IPS-15b (cell line): Measurements from ENCODE around the gene CRLF1.
A peak's percentile ranks its signal among the peaks of the same experiment; 100 is the strongest.

Experiments
- H3K27me3 ChIP-seq: one replicate; pipeline ENCODE4 v1.6.1; 2013; ENCODE audit warnings: low read length; ENCODE audit not compliant: control insufficient read depth, insufficient read depth
- H3K36me3 ChIP-seq: one replicate; pipeline ENCODE4 v1.6.1; 2013; ENCODE audit warnings: low read length; ENCODE audit not compliant: control insufficient read depth, insufficient read depth
- H3K4me1 ChIP-seq: one replicate; pipeline ENCODE4 v1.6.1; 2013; ENCODE audit warnings: mild to moderate bottlenecking, low read length; ENCODE audit not compliant: control insufficient read depth, insufficient read depth
- H3K4me3 ChIP-seq: one replicate; pipeline ENCODE4 v1.5.1; 2013; ENCODE audit warnings: low read depth, low read length
- H3K9ac ChIP-seq: one replicate; pipeline ENCODE4 v1.6.1; 2013; ENCODE audit warnings: low read depth, mild to moderate bottlenecking, low read length
- H3K9me3 ChIP-seq: one replicate; pipeline ENCODE4 v1.6.1; 2013; ENCODE audit warnings: mild to moderate bottlenecking, low read length; ENCODE audit not compliant: control insufficient read depth, insufficient read depth

Gene CRLF1

DNA sequence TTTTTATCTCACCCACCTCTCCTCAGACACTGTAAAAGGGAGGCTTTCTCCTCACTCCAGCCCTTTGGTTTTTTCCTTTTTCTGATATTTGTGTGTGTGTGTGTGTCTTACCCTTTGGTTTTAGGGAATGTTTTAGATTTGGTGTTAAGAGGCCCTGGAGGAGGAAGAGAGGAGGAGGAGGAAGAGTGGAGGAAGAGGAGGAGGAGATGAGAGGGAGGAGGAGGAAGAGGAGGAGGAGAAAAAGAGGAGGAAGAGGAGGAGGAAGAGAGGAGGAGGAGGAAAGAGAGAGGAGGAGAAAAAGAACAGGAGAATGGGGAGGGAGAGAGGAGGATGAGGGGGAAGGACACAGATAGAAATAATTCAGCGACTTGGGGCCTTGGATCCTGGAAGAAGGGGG, 40.8 kb upstream of the CRLF1 start:
- no peaks in the 10 kb centered on the region for H3K27me3 ChIP-seq
- H3K4me1 ChIP-seq, result peaks cover 14% of the 10 kb centered on the region
- H3K36me3 ChIP-seq, result peaks cover 3% of the 10 kb centered on the region
- H3K9me3 ChIP-seq, result no peaks in the 10 kb centered on the region
- H3K9ac ChIP-seq, result no peak overlapping the region
- H3K4me3 ChIP-seq, result no peak overlapping the region

DNA sequence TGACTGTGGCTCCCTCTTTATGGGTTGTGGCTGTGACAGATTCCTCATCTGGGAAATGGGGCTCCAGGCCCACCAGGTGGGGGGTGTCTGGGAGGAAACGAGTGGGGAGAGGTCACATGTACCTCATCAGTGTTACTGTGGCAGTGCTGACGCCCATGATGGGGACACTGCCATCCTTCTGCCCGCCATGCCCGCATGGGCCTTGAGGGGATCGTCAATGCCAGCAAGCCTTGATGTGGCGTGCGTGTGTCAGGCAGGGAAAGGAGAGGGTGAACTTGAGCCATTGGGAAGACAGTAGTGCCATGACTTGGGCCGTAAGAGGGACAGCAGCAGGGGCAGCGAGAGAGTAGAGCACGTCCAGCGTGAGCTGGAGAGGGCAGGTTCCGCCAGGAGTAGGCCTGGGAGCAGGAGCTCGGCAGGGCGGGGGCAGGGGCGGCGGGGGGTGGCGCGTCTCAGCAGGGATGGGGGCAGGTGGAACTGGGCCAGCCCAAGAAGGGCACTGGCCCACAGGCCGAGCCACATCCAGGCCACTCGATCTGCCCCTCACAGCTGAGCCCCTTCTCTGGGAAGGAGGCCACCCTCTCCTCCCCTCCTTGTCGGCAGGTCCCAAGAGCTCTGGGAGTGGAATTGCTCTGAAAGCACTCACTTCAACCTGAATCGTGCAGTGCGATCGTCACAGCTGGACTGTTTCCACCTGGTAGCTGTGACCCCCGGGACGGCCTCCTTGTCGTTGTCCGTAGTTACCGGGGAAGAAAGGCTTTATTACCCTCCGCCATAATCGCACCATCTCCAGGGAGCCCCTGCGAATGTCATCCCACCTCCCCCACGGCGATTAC, 40.2 kb upstream of the CRLF1 start:
- Histone ChIP-seq H3K4me3 (no peak overlapping the region), H3K27me3 (no peaks in the 10 kb centered on the region), H3K9me3 (no peaks in the 10 kb centered on the region), H3K9ac (no peak overlapping the region), H3K4me1 (peaks cover 14% of the 10 kb centered on the region), H3K36me3 (peaks cover 3% of the 10 kb centered on the region)

DNA sequence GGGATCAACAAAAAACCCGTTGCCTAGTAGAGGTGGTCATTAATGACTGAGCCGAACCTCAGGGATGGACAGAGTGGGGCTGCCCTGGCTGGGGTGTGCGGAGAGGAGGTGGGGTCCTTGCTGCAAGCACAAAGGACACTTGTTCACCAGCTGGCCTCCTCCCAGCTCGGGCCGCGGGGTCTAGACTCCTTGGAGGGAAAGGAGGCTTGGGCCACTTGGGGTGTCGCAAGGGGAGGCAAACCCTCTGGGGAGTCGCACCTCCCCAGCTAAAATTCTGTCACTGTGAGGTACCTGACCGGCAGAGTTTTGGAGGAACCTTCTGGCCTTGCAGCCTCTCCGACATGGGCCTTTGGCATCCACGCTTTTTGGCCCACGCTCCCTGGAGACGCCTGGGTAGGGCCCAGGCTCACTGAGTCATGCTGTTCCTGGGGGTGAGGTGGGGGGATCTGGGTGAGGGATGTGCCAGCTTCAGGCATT, 38.5 kb upstream of the CRLF1 start:
- Histone ChIP-seq H3K9ac (no peak overlapping the region), H3K36me3 (peaks cover 3% of the 10 kb centered on the region), H3K4me1 (peaks cover 12% of the 10 kb centered on the region), H3K4me3 (no peak overlapping the region), H3K27me3 (no peaks in the 10 kb centered on the region), H3K9me3 (no peaks in the 10 kb centered on the region)

DNA sequence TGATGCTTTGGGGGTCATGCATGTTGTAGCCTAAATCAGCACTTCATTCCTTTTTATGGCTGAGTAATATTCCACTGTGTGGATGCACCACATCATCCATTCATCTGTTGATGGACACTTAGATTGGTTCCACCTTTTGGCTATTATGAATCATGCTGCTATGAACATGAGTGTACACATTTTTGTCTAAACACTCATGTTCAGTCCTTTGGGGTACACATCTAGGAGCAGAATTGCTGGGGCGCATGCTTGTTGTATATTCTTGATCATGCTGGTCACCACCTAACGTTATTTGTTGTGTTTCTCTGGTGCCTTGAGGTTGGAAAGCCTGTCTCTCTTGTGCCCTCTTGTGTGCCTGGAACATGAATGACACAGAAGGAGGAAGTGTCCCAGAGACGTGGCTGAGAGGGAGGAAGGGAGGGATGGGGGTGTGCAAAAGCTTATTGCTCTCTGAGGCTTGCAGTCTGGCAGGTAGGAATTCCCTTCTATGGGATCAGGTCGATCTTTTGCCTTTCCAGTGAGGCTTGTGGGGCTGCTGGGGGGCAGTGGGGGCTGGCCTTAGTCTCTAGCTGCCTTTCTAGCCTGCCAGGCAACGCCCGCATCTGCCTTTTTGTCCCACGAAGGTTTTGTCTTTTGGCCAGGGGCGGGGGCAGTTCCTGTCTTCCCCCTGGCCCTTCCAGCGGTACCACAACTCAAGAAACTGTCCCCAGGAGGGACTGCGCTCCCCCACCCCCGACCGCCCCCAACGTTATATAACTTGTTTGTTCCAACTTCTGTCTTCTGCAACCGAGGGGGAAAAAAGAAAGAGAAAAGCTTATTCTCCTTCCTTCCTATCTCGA, 37.8 kb upstream of the CRLF1 start:
- H3K27me3 ChIP-seq, result no peaks in the 10 kb centered on the region
- H3K9me3 ChIP-seq, result no peaks in the 10 kb centered on the region
- no peak overlapping the region for H3K4me3 ChIP-seq
- peaks cover 3% of the 10 kb centered on the region for H3K36me3 ChIP-seq
- peaks cover 8% of the 10 kb centered on the region for H3K4me1 ChIP-seq
- H3K9ac ChIP-seq, result no peak overlapping the region

DNA sequence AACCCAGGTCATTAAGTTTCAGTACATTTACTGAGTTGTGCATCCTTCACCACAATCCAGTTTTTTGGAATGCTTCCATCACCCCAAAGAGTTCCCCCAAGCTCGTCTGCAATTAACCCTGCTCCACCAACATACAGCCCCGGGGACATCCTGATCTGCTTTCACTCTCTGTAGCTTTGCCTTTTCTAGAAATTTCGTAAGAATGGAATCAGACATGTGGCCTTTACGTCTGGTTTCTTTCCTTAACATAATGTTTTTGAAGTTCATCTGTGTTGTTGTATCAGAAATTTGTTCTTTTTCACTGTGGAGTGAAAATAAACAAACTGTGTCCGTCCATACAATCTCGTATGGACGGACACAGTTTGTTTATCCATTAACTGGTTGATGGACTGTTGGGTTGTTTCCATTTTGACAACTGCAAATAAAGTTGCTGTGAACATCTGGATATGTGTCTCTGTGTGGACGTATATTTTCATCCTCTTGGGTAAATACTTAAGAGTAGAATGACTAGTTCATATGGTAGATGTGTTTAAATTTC, 33.2 kb upstream of the CRLF1 start:
- H3K9me3 ChIP-seq, result no peaks in the 10 kb centered on the region
- no peak overlapping the region for H3K4me3 ChIP-seq
- peaks cover 4% of the 10 kb centered on the region for H3K4me1 ChIP-seq
- H3K27me3 ChIP-seq, result peaks cover 8% of the 10 kb centered on the region
- H3K36me3 ChIP-seq, result no peaks in the 10 kb centered on the region
- H3K9ac ChIP-seq, result no peak overlapping the region

DNA sequence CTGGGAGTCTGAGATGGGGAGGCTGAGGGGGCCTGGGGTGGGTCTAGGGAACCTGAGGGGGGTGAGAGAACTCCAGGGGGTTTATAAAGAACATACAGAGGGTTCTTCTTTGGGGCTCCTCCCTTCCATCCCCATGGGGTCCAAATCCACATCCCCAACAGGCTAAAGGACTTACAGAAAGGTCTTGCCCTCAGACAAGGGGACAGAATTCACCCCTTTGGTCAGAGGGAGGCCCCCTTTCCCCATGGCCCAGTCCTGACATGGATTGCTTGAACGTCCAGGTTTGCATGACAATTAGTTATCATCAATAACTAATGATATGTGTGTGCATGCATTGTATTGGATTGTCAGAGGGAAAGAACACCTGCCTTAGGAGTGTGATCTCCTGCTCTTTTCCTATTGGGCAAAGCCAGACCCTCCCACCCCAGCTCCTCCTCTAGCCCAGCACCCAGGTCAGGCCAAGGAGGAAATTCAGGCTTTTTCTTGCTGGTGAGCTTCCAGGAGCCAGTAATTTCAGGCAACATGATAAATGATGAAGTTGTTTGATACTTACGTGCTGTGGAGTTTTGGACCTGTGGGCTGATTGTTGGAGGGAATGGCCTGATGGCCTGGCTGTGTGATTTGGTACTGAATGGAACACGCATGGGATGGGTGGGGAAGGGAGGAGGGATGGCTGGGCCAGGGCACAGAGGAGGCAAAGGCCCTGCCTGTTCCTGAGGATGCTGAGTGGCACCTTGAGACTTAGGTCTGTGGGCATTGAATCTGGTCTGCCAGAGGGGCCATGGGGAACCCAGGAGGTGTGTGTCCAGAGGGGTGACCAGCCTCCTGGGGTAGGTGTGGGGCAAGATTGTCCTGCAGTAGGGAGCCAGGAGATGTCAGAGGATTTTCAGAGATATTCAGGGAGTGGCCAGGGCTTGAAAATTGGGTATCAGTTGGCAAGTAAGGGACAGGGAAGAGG, 31.4 kb upstream of the CRLF1 start:
- peaks cover 16% of the 10 kb centered on the region for H3K27me3 ChIP-seq
- no peaks in the 10 kb centered on the region for H3K36me3 ChIP-seq
- no peak overlapping the region for H3K9ac ChIP-seq
- peak overlapping the region; percentile 80 for H3K4me3 ChIP-seq
- H3K4me1 ChIP-seq, result peaks cover 3% of the 10 kb centered on the region
- no peaks in the 10 kb centered on the region for H3K9me3 ChIP-seq

DNA sequence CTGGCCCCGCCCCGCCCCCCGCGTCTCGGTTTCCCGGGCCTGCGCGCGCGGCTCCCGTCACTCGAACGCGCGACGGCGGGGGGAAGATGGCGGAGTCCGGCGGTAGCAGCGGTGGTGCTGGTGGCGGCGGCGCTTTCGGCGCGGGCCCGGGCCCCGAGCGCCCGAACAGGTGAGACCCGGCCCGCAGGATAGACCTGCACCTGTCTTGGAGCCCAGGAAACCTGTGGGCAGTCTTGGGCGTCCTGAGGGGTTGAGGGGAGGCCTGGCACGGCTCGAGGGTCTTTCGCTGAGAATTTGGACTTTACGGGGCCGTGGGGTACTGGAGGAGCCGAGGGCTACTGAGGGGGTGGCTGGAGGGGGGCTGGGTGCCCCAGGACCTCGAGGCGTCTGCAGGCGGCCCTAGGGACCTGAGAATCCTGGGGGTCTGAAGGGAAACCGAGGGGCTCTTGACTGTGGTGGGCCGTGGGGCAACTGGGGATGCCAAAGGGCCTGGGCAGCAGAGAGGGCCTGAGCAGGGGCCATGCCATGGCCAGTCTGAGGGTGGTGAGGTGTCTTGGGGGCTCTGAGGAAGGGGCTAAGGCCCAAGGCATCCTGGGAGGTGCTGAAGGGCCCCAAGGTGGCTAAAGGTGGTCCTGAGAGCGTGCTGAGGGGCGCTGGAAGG, 30.5 kb upstream of the CRLF1 start, which contains the start of gene KLHL26:
Gene KLHL26, plus strand, starts transcription at position 60 of the 661 bp plus-strand sequence. Its CDS starts 27 bp downstream, at position 87.
- peak within 1 kb of the TSS; percentile 80 for H3K4me3 ChIP-seq
- peaks cover 3% of the 10 kb centered on the region for H3K4me1 ChIP-seq
- H3K9me3 ChIP-seq, result no peaks in the 10 kb centered on the region
- no peaks in the 10 kb centered on the region for H3K36me3 ChIP-seq
- H3K9ac ChIP-seq, result peak within 1 kb of the TSS; percentile 81
- peaks cover 16% of the 10 kb centered on the region for H3K27me3 ChIP-seq

DNA sequence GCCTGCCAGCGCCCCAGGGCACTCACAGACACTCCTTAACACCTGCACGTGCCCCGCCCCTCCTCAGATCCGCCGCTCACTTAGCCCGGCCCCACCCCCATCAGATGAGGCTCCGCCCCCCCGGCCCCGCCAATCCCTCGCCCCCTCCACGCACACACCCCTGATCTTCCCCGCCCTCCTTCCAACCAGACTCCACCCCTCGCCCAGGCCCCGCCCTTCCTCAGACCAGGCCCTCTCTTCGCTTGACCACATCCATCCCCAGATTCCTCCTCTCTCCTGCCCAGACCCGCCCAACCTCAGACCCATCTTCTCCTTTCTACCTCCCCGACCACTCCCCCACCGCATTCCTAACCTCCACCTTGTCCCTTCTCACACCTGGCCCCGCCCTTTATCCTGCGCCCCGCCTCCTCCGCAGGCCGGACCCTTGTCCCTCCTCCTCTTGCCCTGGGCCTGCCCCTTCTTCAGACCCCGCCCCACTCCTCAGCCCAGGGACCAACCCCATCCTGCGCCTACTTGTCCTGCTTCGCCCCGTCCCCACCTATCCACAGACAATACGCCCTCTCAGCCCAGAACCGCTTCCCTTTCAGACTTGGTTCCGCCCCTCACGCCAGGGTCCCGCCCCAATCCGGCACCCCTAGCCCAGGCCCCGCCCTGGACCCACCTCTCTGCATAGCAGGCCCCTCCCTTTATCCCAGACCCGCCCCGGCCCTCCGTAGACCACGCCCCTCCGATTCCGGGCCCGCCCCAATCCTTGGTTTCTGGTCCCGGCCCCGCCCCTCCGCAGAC, 29.8 kb upstream of the CRLF1 start:
- Histone ChIP-seq H3K9ac (peak overlapping the region; percentile 54), H3K36me3 (no peaks in the 10 kb centered on the region), H3K4me3 (peak overlapping the region; percentile 68), H3K4me1 (peaks cover 3% of the 10 kb centered on the region), H3K9me3 (no peaks in the 10 kb centered on the region), H3K27me3 (peaks cover 16% of the 10 kb centered on the region)

DNA sequence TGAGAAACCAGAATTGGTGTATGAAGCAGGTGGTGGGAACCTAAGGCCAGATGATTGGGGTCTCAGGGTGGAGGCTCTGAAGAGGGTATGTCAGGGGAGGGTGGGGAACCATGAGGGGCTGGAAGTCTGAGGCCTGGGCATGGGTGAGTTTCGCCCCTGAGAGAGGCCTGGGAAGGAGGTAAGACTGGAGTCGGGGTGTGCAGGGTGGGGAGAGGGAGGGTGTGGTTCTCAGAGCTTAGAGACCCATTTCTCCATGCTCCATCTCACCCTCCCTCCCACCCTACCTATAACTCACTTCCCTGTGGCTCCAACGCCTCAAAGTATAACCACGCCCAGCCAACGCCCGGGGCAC, 29.2 kb upstream of the CRLF1 start:
- H3K9me3 ChIP-seq, result no peaks in the 10 kb centered on the region
- H3K9ac ChIP-seq, result no peak overlapping the region
- no peaks in the 10 kb centered on the region for H3K36me3 ChIP-seq
- peaks cover 3% of the 10 kb centered on the region for H3K4me1 ChIP-seq
- peaks cover 16% of the 10 kb centered on the region for H3K27me3 ChIP-seq
- no peak overlapping the region for H3K4me3 ChIP-seq

DNA sequence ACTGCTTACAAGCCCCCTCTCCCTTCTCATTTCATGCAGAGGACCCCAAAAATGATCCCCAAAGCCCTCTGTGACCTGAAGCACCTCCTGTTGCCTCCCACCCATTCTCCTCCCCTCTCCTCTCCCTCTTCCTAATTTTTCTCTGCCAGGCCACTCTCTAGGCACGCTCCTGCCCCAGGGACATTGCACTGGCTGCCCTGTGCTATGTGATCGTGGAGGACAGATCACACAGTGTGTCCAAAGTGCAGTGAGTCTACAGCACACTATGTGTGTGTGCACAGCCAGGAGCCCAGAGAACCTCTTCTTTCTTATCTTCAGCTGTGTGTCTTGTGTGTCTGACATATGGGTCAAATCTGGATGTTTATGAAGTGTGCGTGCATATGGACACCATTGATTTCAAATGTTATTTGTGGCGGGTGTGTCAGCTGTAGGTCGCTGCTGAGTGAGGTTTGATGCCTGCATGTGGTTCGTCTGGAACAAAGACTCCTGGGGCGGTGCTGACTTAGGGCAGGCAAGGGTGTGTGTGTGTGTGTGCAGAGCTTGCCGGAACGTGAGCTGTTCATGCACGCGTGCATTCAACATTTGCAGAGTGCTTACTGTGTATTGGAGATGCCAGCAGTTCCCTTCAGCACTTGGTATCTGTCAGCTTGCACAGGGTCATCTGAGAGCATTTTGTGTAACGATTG, 28.2 kb upstream of the CRLF1 start:
- no peaks in the 10 kb centered on the region for H3K9me3 ChIP-seq
- H3K27me3 ChIP-seq, result peaks cover 16% of the 10 kb centered on the region
- H3K4me3 ChIP-seq, result no peak overlapping the region
- peaks cover 3% of the 10 kb centered on the region for H3K4me1 ChIP-seq
- H3K36me3 ChIP-seq, result no peaks in the 10 kb centered on the region
- H3K9ac ChIP-seq, result no peak overlapping the region
